Psoas muscle (tissue), 8 donors: ENCODE data around the gene SHH. TPM values are rescaled to one million over a fixed set of nuclear protein-coding genes. Genes with fewer than 3 reads are reported as not detected.

ENCODE experiments used
- ATAC-seq, 4 donors: fragments of 200-7000 bp; cut with Tn5 transposase; one replicate each; pipeline ENCODE4 v1.9.1; 2020; ENCODE audit warnings: moderate library complexity in 3 of 4, mild to moderate bottlenecking in 2 of 4
- DNase-seq, 2 donors: peaks; one replicate each; pipeline ENCODE4 v3.0.0-alpha.2; 2020
- H3K27ac ChIP-seq: fragments of 200-600 bp; one replicate; pipeline ENCODE4 v1.8.0; 2022
- H3K27me3 ChIP-seq, 3 donors: fragments of 200-600 bp in 1 of 3; one replicate each; pipeline versions ENCODE4 v1.6.1 to v1.8.0; 2013 to 2022; ENCODE audit warnings: low read length in 2 of 3, mild to moderate bottlenecking in 2 of 3, moderate library complexity in 1 of 3; ENCODE audit not compliant: insufficient read depth in 3 of 3
- H3K36me3 ChIP-seq, 2 donors: fragments of 200-600 bp in 1 of 2; one replicate each; pipeline versions ENCODE4 v1.6.1 to v1.8.0; 2013 to 2022; ENCODE audit warnings: low read depth in 1 of 2, mild to moderate bottlenecking in 1 of 2, moderate library complexity in 1 of 2; ENCODE audit not compliant: insufficient read depth in 1 of 2
- H3K4me1 ChIP-seq: fragments of 200-600 bp; one replicate; pipeline ENCODE4 v1.8.0; 2022
- H3K4me3 ChIP-seq: fragments of 200-600 bp; one replicate; pipeline ENCODE4 v1.8.0; 2022; ENCODE audit warnings: mild to moderate bottlenecking
- H3K9me3 ChIP-seq: fragments of 200-600 bp; one replicate; pipeline ENCODE4 v1.8.0; 2022
- CTCF ChIP-seq: fragments of 200-600 bp; IDR thresholded peaks from one replicate; pipeline ENCODE4 v1.8.0; 2022; ENCODE audit warnings: antibody characterized with exemption
- WGBS, 3 donors: extraction: QIAGEN DNeasy Blood & Tissue Kit; methylation state at CpG; one replicate each; pipeline versions ENCODE4 v1.1.6 to v1.1.7; 2013; 5-methylcytosine and 5-hydroxymethylcytosine counted together
- intact Hi-C, 2 donors: fragments of 100-400 bp; cut with DNase I; formaldehyde crosslinking; loops; one replicate each; pipeline versions ENCODE4 v1.11.0 to v1.14.2; 2022
- polyA plus RNA-seq, 3 donors: library from polyadenylated mRNA; stranded (reverse); fragments of 200-250 nt; gene quantifications; one replicate each; pipeline ENCODE4 v1.2.3, GENCODE V29; 2013
- total RNA-seq, 4 donors: library from RNA; stranded (reverse); fragmentation: NEBNext Ultra II Directional in 2 of 4; extraction: Animal tissue kit (Norgen Biotek cat#: 25700) in 2 of 4; gene quantifications; one replicate each; pipeline versions ENCODE4 v1.2.1 to v1.2.4, GENCODE V29; 2021 to 2023
- donor health status: healthy with polysubstance abuse.
- donor health status: DM: no; HTN: no; CAD: no; lungs with moderate emphysema.
- donor health status: Bipolar disorder and iron deficiency.
- donor health status: healthy.
- donor health status: DM: yes; HTN: yes; CAD: no.
- donor health status: DM: no; HTN: no; CAD: no.
- donor health status: DM: no; HTN: no; CAD: no.
- donor health status: DM: yes; HTN: yes; CAD: no.

The SHH gene
- total and polyA plus RNA-seq, 7 donors, result 0.01 TPM; not detected in 5

DNA sequence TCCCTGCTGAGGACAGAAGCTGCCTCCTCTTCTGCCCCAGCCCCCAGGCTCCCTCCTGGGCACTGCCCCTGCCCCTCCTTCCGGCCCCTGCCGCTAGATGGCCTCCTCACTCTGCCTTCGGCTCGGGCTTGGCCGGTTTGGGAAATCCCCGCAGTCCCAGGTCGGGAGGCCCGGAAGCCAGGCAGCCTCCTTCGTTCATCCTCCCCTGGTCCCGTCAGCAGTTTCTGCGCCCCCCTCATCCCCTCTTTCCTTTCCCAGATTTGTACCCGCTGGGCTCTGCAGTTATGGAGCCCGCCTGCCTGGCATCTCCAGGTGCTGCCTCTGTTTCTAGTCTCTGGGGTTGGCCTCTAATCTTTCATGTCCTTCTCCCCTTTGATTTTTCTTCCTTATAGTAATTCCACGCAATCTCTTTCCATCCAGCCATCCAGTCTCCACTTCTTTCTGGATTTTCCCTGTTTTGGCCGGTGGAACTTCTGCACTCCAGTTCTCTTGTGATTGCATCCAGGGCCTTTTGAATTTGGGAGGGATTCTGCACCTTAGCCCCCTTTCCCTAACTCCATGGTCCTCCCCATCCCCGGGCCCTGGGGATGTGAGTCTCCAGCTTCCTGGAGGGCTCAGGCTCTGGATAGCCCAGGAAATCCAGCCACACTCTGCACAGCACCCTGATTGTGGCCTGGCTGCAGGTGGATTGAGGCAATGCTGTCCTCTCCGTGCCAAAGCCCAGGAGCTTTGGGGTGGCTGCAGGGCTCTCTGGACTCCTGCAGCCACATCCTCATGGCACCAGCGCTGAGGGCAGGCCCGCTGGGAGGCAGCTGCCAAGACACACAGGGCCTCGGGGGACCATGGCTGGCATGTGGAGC is 3.3 kb upstream of the SHH start:
- DNase-seq (no peak), ATAC-seq (peak; percentile 50 to 58 (median 54))
- Histone ChIP-seq H3K27ac (no peak overlapping the region), H3K9me3 (no peaks in the 10 kb centered on the region), H3K27me3 (peaks cover 1 to 80% (median 46%) of the 10 kb centered on the region in 3 donors), H3K4me3 (no peak overlapping the region), H3K4me1 (no peaks in the 10 kb centered on the region), H3K36me3 (no peaks in the 10 kb centered on the region)
- TF ChIP-seq CTCF, result peak; percentile 36
- intact Hi-C loops, result loop anchor here in 1 of 2 donors (5.0 kb wide), 1 partner anchor 657 kb away; no protein-coding TSS in a partner anchor
- 29 to 31% (median 29%) methylated on average over 20 of the region's 20 CpGs for WGBS, 3 donors

GRCh38 chr7:155814316-155815276 is 2.3 kb upstream of the SHH start:
- intact Hi-C loops, result loop anchor here in 1 of 2 donors (5.0 kb wide), 1 partner anchor 658 kb away; no protein-coding TSS in a partner anchor

DNA sequence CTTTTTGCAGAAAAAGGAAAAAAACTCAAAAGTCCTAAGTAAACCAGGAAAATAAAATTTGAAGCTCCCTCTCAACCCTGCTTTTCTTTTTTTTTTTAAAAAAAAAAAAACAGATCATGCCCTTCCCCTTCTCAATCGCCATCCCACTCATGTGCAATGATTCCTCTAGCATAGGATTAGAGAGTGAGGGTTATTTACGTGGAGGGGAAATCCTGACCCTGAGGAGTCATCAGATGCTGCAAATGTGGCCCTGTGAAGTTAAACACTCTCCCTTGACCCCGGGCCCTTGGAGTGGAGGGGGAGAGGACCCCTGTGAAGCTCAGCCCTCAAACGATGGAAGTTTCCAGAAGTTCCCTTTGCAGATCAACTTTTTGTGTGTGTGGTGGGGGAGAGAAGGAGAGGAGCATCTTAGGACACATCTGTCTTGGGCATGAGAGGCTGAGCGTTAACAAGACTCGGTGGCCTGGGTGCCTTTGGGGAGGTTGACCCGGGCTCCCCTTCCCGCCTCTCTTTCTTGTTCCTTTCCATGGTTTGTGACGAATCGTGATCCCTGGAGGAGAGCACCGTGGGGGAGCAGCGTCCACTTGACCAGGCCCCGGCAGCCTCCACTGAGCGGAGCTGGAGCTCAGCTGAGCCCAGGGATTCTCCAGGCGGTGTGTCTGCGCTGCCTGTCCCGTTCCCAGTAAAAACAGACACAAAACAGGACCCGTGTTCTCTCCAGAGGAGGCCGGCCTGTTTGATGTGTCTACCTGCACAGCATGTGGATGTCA is 1.5 kb upstream of the SHH start:
- H3K27me3 ChIP-seq, result peaks cover 2 to 83% (median 54%) of the 10 kb centered on the region in 3 donors
- no peak overlapping the region for H3K4me3 ChIP-seq
- intact Hi-C loops, result no loop called here
- ATAC-seq (no peak), DNase-seq (no peak)
- peaks cover 8% of the 10 kb centered on the region for H3K4me1 ChIP-seq
- 6 to 7% (median 7%) methylated on average over 19 of the region's 19 CpGs for WGBS, 3 donors
- no peaks in the 10 kb centered on the region for H3K36me3 ChIP-seq
- H3K27ac ChIP-seq, result no peak overlapping the region
- no peaks in the 10 kb centered on the region for H3K9me3 ChIP-seq
- no peak for TF ChIP-seq CTCF

More at GRCh38 chr7:155814316-155815276, 2.3 kb upstream of the SHH start:
- peaks cover 2 to 82% (median 51%) of the 10 kb centered on the region in 3 donors for H3K27me3 ChIP-seq
- H3K4me1 ChIP-seq, result peaks cover 4% of the 10 kb centered on the region
- WGBS, 3 donors, result 5 to 9% (median 7%) methylated on average over 22 of the region's 22 CpGs
- no peaks in the 10 kb centered on the region for H3K9me3 ChIP-seq
- no peak overlapping the region for H3K27ac ChIP-seq
- ATAC-seq (no peak), DNase-seq (no peak)
- no peak for TF ChIP-seq CTCF
- H3K4me3 ChIP-seq, result no peak overlapping the region
- no peaks in the 10 kb centered on the region for H3K36me3 ChIP-seq

DNA sequence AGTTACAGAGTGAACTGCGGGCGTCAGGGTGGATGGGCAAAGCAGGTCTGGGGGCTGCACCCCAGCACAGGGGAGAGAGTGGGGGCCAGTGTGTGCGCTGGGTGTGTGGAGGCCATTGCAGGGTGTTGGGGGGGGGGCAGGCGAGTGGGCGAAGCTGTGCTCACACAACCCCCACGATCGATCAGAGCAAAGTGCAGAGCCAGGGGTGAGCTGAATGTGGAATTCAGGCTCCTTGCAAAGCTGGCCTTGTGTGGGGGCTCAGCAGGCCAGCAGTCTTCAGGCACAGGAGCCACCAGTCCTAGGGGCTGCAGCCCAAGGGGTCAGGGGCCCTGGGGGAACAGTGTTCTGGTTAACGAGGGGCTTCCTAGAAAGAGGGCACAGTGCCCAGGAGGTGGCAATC is 862 bp upstream of the SHH start:
- H3K4me3 ChIP-seq, result no peak overlapping the region
- H3K27ac ChIP-seq, result no peak overlapping the region
- no peak for DNase-seq
- TF ChIP-seq CTCF, result no peak
- H3K27me3 ChIP-seq, result peaks cover 2 to 85% (median 57%) of the 10 kb centered on the region in 3 donors
- intact Hi-C loops, result no loop called here
- WGBS, 3 donors, result 2 to 9% (median 6%) methylated on average over 8 of the region's 8 CpGs
- H3K4me1 ChIP-seq, result peaks cover 8% of the 10 kb centered on the region
- no peaks in the 10 kb centered on the region for H3K9me3 ChIP-seq
- no peaks in the 10 kb centered on the region for H3K36me3 ChIP-seq
- no peak for ATAC-seq
